Liver (tissue), 2 donors: ENCODE data around the gene ENOX1.

Experiments
- YY1 ChIP-seq: IDR thresholded peaks from 2 replicates; pipeline ENCODE4 v1.6.1; 2016; ENCODE audit warnings: antibody characterized with exemption, mild to moderate bottlenecking
- TF ChIP-seq, protein P1 (sequence below): fragments of 150-350 bp; IDR thresholded peaks from 2 replicates; pipeline ENCODE4 v1.5.1; 2017; ENCODE audit warnings: improper control_type of control experiment, low read depth, low read length; ENCODE audit not compliant: missing input control
- donor health status: healthy.

DNA sequence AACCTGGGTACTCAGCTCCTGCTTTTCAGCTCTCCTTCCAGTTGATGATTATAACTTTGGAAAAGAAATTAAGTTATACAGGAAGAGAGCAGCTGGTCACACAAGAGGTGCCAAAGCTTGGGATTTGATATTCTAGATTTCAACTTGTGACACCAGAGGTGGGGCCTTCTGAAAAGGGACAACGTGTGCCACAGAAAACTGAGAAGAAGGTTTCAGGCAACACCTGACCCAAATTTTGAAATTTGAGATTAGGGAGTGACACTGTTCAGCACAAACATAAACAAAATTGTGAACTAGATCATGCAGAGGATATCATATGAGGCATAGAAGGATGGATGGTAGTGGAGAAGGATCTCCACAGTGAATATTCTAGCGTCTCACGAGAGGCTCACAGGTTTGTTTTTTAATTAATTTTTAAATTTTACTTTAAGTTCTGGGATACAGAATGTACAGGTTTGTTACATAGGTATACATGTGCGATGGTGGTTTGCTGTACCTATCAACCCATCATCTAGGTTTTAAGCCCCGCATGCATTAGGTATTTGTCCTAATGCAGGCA, 379.7 kb downstream of the ENOX1 start:
- TF ChIP-seq, protein P1, sequence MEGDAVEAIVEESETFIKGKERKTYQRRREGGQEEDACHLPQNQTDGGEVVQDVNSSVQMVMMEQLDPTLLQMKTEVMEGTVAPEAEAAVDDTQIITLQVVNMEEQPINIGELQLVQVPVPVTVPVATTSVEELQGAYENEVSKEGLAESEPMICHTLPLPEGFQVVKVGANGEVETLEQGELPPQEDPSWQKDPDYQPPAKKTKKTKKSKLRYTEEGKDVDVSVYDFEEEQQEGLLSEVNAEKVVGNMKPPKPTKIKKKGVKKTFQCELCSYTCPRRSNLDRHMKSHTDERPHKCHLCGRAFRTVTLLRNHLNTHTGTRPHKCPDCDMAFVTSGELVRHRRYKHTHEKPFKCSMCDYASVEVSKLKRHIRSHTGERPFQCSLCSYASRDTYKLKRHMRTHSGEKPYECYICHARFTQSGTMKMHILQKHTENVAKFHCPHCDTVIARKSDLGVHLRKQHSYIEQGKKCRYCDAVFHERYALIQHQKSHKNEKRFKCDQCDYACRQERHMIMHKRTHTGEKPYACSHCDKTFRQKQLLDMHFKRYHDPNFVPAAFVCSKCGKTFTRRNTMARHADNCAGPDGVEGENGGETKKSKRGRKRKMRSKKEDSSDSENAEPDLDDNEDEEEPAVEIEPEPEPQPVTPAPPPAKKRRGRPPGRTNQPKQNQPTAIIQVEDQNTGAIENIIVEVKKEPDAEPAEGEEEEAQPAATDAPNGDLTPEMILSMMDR: no peak
- no peak for TF ChIP-seq YY1
